Thymus (tissue), 11 donors: ENCODE measurements around the gene PCBP2. TPM values are rescaled to one million over a fixed set of nuclear protein-coding genes. Genes with fewer than 3 reads are reported as not detected.
A peak's percentile ranks its signal among the peaks of the same experiment; 100 is the strongest.

Source experiments
- DNase-seq, 9 donors: peaks; one replicate each; pipeline ENCODE4 v3.0.0-alpha.2; 2013; ENCODE audit warnings: low spot score in 9 of 9, low read depth in 6 of 9, missing footprints in 1 of 9
- H3K27ac ChIP-seq, 2 donors: one replicate each; pipeline ENCODE4 v1.5.1; 2013; ENCODE audit warnings: control low read depth in 1 of 2, low read depth in 1 of 2, low read length in 1 of 2, mild to moderate bottlenecking in 1 of 2, moderate library complexity in 1 of 2
- H3K27me3 ChIP-seq, 2 donors: one replicate each; pipeline ENCODE4 v1.5.1; 2013; ENCODE audit warnings: low read length in 1 of 2; ENCODE audit not compliant: control insufficient read depth in 2 of 2, insufficient read depth in 1 of 2
- H3K36me3 ChIP-seq, 2 donors: one replicate each; pipeline ENCODE4 v1.5.1; 2013; ENCODE audit warnings: low read length in 1 of 2, mild to moderate bottlenecking in 1 of 2, moderate library complexity in 1 of 2; ENCODE audit not compliant: control insufficient read depth in 2 of 2, insufficient read depth in 2 of 2
- H3K4me1 ChIP-seq, 2 donors: one replicate each; pipeline ENCODE4 v1.5.1; 2013; ENCODE audit warnings: low read length in 2 of 2; ENCODE audit not compliant: control insufficient read depth in 2 of 2, insufficient read depth in 2 of 2
- H3K4me3 ChIP-seq, 2 donors: one replicate each; pipeline ENCODE4 v1.5.1; 2013; ENCODE audit warnings: low read length in 2 of 2, control low read depth in 1 of 2, mild to moderate bottlenecking in 1 of 2
- H3K9me3 ChIP-seq, 2 donors: one replicate each; pipeline ENCODE4 v1.5.1; 2013; ENCODE audit warnings: low read length in 1 of 2, mild to moderate bottlenecking in 1 of 2; ENCODE audit not compliant: control insufficient read depth in 2 of 2, insufficient read depth in 1 of 2
- WGBS: extraction: QIAGEN DNeasy Blood & Tissue Kit; methylation state at CpG from one replicate; pipeline ENCODE4 v1.1.7; 2013; 5-methylcytosine and 5-hydroxymethylcytosine counted together
- polyA plus RNA-seq: library from polyadenylated mRNA; stranded (reverse); fragments of 200-250 nt; gene quantifications from one replicate; pipeline ENCODE4 v1.2.3, GENCODE V29; 2013
- total RNA-seq: library from RNA; stranded (reverse); fragments of 120-200 nt; gene quantifications from one replicate; pipeline ENCODE4 v1.2.4, GENCODE V29; 2013
- donor health status: healthy.

Gene PCBP2
- total and polyA plus RNA-seq, 2 donors: 263 to 606 TPM

DNA sequence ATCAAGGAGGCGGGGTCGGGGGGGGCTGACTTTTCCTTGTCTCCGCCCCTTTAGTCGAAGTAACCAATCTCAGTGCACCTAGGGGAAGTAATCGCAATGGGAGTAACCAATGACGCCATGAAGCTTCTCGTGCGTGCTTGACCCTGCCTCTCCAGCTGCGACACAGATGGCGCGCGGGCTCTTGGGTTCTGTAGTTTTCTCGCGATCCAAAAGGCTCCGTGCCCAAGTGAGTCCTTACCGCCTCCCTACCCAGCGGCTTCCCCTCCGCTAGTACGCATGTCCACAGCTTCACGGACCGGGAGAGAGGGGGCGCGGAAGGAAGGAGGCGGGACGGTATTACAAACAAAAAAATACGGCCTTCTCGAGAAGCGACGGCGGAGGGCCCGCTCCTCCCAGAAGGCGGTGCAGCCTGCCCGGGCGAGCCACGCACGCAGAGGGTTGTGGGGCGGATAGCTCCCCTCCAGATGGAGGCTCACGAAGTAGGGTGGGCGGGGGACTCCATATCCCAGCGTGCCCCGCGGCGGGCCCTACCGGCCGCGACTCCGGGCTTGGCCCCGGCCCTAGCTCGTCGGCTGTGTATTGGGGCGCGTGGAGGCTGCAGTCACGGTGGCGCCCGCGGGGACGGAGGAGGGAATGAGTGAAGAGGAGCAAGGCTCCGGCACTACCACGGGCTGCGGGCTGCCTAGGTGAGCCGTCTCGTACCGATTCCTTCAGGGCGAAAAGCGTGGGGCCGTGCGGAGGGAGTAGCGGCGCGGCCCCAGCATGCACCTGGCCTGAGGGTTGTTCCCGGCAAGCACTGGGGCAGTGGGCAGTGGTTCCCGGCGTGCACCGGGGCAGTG is 49.1 kb downstream of the PCBP2 start, which contains the start of gene TARBP2:
TSS of gene TARBP2 (plus strand) at position 508 of the 839 bp plus-strand sequence. CDS start at position 634, 126 bp downstream.
- H3K4me3 ChIP-seq: peak within 1 kb of the TSS; percentile 65 to 71
- peak; percentile 97 to 100 (median 99) for DNase-seq
- peaks cover 12 to 17% of the 10 kb centered on the region in 2 donors for H3K36me3 ChIP-seq
- H3K27ac ChIP-seq: peak within 1 kb of the TSS; percentile 92 to 97
- H3K4me1 ChIP-seq: peaks cover 13 to 39% of the 10 kb centered on the region in 2 donors
- WGBS: under 1% methylated on average over 74 of the region's 74 CpGs
- no peaks in the 10 kb centered on the region for H3K9me3 ChIP-seq
- H3K27me3 ChIP-seq: no peaks in the 10 kb centered on the region

DNA sequence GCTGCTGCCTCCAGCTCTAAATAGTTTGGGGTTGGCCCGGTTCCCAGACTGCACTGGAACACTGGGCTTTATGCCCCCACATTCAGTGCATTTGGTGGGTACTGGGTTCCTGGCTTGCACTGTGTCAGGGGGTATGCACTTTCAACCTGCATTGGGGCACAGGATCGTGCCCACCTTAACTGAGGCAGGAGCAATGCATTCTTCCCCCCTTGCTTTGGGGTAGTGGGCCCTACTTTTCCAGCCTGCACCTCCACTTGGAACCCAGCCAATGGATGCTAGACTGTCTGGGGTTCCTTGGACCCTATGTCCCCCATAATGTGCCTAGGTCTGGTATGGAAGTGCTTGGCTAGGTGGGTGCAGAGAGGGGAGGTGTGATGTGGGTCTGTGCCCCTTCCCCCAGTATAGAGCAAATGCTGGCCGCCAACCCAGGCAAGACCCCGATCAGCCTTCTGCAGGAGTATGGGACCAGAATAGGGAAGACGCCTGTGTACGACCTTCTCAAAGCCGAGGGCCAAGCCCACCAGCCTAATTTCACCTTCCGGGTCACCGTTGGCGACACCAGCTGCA is 49.8 kb downstream of the PCBP2 start:
- Histone ChIP-seq H3K4me3 (peak overlapping the region; percentile 65 to 71), H3K4me1 (peaks cover 13 to 35% of the 10 kb centered on the region in 2 donors), H3K9me3 (no peaks in the 10 kb centered on the region), H3K27me3 (no peaks in the 10 kb centered on the region), H3K27ac (peak overlapping the region; percentile 92 to 97), H3K36me3 (peaks cover 19 to 24% of the 10 kb centered on the region in 2 donors)
- WGBS: 77% methylated on average over 10 of the region's 10 CpGs
- no peak for DNase-seq

DNA sequence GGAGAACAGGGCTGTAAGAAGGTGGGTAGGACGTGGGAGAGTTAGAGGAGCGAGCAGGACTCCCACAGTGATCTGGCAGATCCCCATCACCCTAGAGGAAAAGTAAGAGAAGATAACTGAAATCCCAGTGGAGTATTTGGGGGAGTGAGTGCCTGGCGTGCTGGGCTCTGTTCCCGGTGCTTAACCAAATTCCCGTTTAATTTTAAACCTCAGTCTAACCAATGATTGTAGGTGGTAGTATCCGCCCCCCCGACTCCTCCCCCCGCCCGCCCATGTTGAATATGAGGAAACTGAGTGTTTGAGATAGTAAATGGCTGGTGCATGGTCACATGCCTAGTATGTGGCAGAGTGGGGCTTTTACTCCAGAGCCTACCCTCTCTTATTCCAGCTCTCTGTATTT is 50.4 kb downstream of the PCBP2 start:
- peaks cover 25 to 30% of the 10 kb centered on the region in 2 donors for H3K36me3 ChIP-seq

DNA sequence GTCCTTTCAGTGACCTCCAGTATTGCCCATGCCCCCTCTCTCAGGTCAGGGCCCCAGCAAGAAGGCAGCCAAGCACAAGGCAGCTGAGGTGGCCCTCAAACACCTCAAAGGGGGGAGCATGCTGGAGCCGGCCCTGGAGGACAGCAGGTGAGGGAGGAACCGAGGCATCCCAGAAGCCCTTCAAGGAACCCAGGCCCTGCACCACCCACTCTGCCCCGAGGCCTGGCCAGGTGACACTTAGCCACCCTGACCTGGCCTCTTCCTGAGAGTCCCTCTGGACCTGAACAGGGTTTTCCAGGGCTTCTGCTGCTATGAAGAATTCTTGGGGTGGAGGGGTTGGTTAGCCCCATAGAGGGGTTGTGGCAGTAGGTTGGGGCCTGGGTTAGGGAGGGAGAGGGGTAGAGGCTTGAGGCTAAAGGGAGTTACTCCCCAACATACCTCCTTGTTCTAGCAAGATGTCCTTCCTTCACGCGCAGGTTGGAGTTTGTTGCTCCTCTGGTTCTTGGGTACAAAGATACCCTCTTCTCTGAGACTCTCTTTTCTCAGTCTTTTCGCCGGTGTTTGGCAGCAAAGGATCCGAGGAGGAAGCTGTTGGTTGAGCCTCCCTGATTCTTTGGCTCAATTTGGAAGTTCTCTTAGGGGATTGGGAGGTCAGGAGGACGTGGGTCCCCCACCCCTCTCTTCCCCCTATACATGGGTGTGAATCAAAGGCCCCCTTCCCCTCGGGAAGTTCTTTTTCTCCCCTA is 51.3 kb downstream of the PCBP2 start:
- H3K4me1 ChIP-seq: peaks cover 13 to 33% of the 10 kb centered on the region in 2 donors
- DNase-seq: no peak
- H3K27me3 ChIP-seq: no peaks in the 10 kb centered on the region
- WGBS: 96% methylated on average over 10 of the region's 10 CpGs
- no peaks in the 10 kb centered on the region for H3K9me3 ChIP-seq
- peaks cover 25 to 34% of the 10 kb centered on the region in 2 donors for H3K36me3 ChIP-seq
- H3K4me3 ChIP-seq: no peak overlapping the region
- H3K27ac ChIP-seq: no peak overlapping the region

More for the DNA sequence above, 50.4 kb downstream of the PCBP2 start:
- DNase-seq: no peak
- Histone ChIP-seq H3K27ac (no peak overlapping the region), H3K4me3 (no peak overlapping the region), H3K9me3 (no peaks in the 10 kb centered on the region), H3K4me1 (peaks cover 13 to 35% of the 10 kb centered on the region in 2 donors), H3K27me3 (no peaks in the 10 kb centered on the region)
- WGBS: 94% methylated on average over 9 of the region's 9 CpGs

DNA sequence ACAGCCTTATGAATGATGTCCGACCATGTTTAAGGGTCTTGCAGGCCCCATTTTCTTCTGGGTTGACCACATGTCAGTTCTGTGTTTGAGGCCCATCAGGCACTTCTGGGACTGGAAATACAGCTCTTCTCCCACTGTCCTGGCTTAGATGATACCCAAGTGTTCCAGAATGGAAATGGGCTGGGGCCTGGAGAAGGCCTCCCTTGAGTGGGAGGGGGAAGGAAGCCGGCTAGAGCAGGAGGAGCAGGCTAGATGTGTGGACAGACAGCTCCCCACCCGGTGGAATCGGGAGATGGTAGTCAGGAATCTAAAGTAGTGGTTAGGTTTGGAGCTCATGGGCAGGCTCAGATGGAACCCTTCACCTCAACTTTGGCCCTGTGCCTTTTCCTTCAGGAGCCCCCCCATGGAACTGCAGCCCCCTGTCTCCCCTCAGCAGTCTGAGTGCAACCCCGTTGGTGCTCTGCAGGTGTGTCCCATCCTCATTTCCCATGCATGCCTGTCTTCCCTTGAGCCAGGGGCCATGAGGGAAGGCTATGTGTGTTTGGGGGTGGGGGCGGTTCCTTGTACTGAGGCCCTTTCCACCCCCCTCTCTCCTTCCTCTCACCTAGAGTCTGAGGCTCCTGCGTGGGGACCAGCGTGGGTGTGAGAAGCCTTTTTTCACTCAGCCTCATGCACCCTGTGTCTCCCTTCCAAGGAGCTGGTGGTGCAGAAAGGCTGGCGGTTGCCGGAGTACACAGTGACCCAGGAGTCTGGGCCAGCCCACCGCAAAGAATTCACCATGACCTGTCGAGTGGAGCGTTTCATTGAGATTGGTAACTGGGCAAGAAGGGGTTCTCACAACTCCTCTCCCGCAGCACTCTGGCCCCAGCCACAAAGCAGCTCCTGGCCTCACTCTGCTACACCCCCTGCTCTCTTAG is 52.4 kb downstream of the PCBP2 start:
- H3K27me3 ChIP-seq: no peaks in the 10 kb centered on the region
- peaks cover 11 to 30% of the 10 kb centered on the region in 2 donors for H3K4me1 ChIP-seq
- no peak for DNase-seq
- no peak overlapping the region for H3K27ac ChIP-seq
- peaks cover 25 to 34% of the 10 kb centered on the region in 2 donors for H3K36me3 ChIP-seq
- WGBS: 96% methylated on average over 14 of the region's 14 CpGs
- H3K9me3 ChIP-seq: no peaks in the 10 kb centered on the region
- H3K4me3 ChIP-seq: no peak overlapping the region

DNA sequence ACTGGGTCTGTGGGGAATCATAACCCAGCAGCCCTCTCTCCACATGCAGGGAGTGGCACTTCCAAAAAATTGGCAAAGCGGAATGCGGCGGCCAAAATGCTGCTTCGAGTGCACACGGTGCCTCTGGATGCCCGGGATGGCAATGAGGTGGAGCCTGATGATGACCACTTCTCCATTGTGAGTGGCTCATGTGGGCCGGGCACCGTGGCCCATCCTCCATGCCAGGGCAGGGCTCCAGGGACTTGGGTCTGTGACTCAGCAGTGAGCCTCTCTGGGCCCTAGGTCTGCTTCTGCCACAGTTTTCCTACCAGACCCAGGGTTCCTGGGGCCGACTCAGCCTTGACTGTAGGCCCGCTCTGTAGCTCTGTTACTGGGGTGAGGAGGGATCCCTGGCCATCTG is 53.2 kb downstream of the PCBP2 start:
- H3K9me3 ChIP-seq: no peaks in the 10 kb centered on the region
- no peak overlapping the region for H3K4me3 ChIP-seq
- H3K27ac ChIP-seq: no peak overlapping the region
- H3K27me3 ChIP-seq: no peaks in the 10 kb centered on the region
- WGBS: 96% methylated on average over 10 of the region's 10 CpGs
- no peak for DNase-seq
- peaks cover 11 to 24% of the 10 kb centered on the region in 2 donors for H3K4me1 ChIP-seq
- peaks cover 25 to 34% of the 10 kb centered on the region in 2 donors for H3K36me3 ChIP-seq

DNA sequence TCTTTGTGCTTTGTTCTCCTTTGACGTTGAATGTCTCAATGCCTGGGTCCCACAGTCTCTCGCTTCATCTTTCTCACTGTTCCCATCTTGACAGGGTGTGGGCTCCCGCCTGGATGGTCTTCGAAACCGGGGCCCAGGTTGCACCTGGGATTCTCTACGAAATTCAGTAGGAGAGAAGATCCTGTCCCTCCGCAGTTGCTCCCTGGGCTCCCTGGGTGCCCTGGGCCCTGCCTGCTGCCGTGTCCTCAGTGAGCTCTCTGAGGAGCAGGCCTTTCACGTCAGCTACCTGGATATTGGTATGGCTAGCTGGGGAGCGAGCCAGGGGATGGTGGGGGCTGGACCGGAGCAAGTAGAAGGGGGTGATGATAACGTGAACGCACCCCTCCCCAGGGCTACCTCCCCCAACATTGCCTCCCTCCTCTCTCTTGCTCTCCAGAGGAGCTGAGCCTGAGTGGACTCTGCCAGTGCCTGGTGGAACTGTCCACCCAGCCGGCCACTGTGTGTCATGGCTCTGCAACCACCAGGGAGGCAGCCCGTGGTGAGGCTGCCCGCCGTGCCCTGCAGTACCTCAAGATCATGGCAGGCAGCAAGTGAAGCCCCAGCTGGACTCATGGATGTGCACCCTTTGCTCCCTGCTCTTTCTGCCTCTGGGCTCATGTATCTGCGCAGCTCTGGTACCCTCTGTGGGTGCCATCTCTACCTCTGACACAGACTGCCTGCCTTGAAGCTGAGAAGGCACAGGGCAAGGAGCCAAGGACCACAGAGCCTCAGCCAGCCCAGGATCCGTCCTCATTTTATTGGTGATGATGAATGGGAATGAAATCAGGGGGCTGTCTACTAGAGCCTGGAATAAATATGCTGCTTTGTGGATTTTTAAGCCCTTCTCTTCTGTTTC is 53.9 kb downstream of the PCBP2 start:
- no peak for DNase-seq
- H3K27ac ChIP-seq: no peak overlapping the region
- H3K9me3 ChIP-seq: no peaks in the 10 kb centered on the region
- no peak overlapping the region for H3K4me3 ChIP-seq
- 97% methylated on average over 19 of the region's 19 CpGs for WGBS
- H3K27me3 ChIP-seq: no peaks in the 10 kb centered on the region
- peaks cover 11 to 20% of the 10 kb centered on the region in 2 donors for H3K4me1 ChIP-seq
- peaks cover 30 to 36% of the 10 kb centered on the region in 2 donors for H3K36me3 ChIP-seq

DNA sequence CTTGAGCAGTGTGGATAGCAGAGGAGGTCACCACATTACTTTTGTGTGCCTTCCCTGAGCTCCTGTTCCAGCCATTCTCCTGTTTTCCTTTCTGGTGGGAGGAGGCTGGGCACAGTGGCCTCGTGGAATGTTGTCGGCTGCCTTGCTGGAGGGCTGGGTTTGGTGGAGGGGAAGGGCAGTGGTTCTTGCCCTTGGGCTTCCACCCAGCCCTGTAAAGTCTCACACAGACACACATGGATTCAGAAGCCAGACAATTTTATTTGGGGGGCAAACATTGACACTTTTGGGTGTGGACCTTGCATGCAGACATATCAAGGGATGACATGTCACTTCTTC is 54.5 kb downstream of the PCBP2 start:
- WGBS: 91% methylated on average over 2 of the region's 2 CpGs
- Histone ChIP-seq H3K27me3 (no peaks in the 10 kb centered on the region), H3K27ac (no peak overlapping the region), H3K4me3 (no peak overlapping the region), H3K36me3 (peaks cover 32 to 40% of the 10 kb centered on the region in 2 donors), H3K4me1 (peaks cover 11 to 20% of the 10 kb centered on the region in 2 donors), H3K9me3 (no peaks in the 10 kb centered on the region)
- no peak for DNase-seq
